A549 (cell line): Measurements from ENCODE around the gene HABP2. TPM values are rescaled to one million over a fixed set of nuclear protein-coding genes. Genes with fewer than 3 reads are reported as not detected.

Experiments
- ATAC-seq, 2 experiments: fragments of 200-7000 bp in 1 of 2; fragments of >200 bp in 1 of 2; cut with Nextera tagmentation in 1 of 2; cut with Tn5 transposase in 1 of 2; 3 replicates each; pipeline versions ENCODE4 v1.8.0 to v1.9.1; 2018 to 2020; ENCODE audit warnings: mild to moderate bottlenecking in 1 of 2, moderate library complexity in 1 of 2
- CTCF ChIA-PET: fragments of 300-600 bp; sonication (Branson Sonifier 250); formaldehyde crosslinking; extraction: SDS; loops from one replicate; lab custom pipeline; 2021; ENCODE audit warnings: antibody characterized with exemption, inconsistent platforms; lab: Yijun Ruan, JAX
- POLR2A ChIA-PET: fragments of 350-600 bp; formaldehyde crosslinking; extraction: SDS; loops from one replicate; lab custom pipeline; 2021; ENCODE audit warnings: antibody characterized with exemption, inconsistent platforms; lab: Yijun Ruan, JAX
- DNase-seq, 2 experiments: peaks; one replicate each; pipeline versions ENCODE4 v3.0.0 to v3.0.0-alpha.2; 2011 to 2016; ENCODE audit warnings: low read depth in 1 of 2, low spot score in 1 of 2
- FAIRE-seq: peaks from 2 replicates; lab custom pipeline; 2011; peaks lifted over from hg19 to GRCh38; lab: Jason Lieb, UNC
- H3K27ac ChIP-seq, 2 experiments: fragments of >200 bp; sonication (Bioruptor Twin); formaldehyde crosslinking; 3 replicates each; pipeline ENCODE4 v1.5.1; 2016 to 2017
- H3K4me1 ChIP-seq: fragments of >200 bp; sonication (Bioruptor Twin); formaldehyde crosslinking; 3 replicates; pipeline ENCODE4 v1.6.1; 2016
- H3K4me2 ChIP-seq: fragments of >200 bp; sonication (Bioruptor Twin); formaldehyde crosslinking; 3 replicates; pipeline ENCODE4 v1.6.1; 2016
- H3K4me3 ChIP-seq: fragments of >200 bp; sonication (Bioruptor Twin); formaldehyde crosslinking; 3 replicates; pipeline ENCODE4 v1.5.1; 2016
- H3K9me3 ChIP-seq: fragments of >200 bp; sonication (Bioruptor Twin); formaldehyde crosslinking; 3 replicates; pipeline ENCODE4 v1.6.1; 2016
- ATOH8 ChIP-seq: fragments of 250-450 bp; sonication (Bioruptor Pico); IDR thresholded peaks from 2 replicates; pipeline ENCODE4 v1.5.0; 2020; ENCODE audit warnings: low read depth, mild to moderate bottlenecking, moderate library complexity
- BHLHE40 ChIP-seq: IDR thresholded peaks from 2 replicates; pipeline ENCODE4 v1.6.1; 2012; ENCODE audit warnings: low read depth, low read length, inconsistent platforms
- CEBPB ChIP-seq, 2 experiments: fragments of >200 bp in 1 of 2; sonication (Bioruptor Twin) in 1 of 2; formaldehyde crosslinking in 1 of 2; IDR thresholded peaks; 2 replicates each; pipeline ENCODE4 v1.6.1; 2012 to 2016
- CHD2 ChIP-seq: fragments of 150-350 bp; IDR thresholded peaks from 2 replicates; pipeline ENCODE4 v1.6.1; 2014; ENCODE audit warnings: low read length; ENCODE audit not compliant: partially characterized antibody
- E2F6 ChIP-seq: IDR thresholded peaks from 2 replicates; pipeline ENCODE4 v1.6.1; 2012; ENCODE audit warnings: low read depth, borderline replicate concordance
- EHF ChIP-seq: fragments of 250-450 bp; sonication (Bioruptor Pico); IDR thresholded peaks from 2 replicates; pipeline ENCODE4 v1.5.0; 2020; ENCODE audit warnings: mild to moderate bottlenecking
- EP300 ChIP-seq, 2 experiments: fragments of >200 bp; sonication (Bioruptor Twin); formaldehyde crosslinking; IDR thresholded peaks; 2 replicates in 1 of 2; 3 replicates in 1 of 2; pipeline ENCODE4 v1.6.1; 2016 to 2017
- FOSB ChIP-seq: fragments of 250-450 bp; sonication (Bioruptor Pico); IDR thresholded peaks from 2 replicates; pipeline ENCODE4 v1.5.0; 2020; ENCODE audit warnings: mild to moderate bottlenecking, moderate library complexity
- FOXS1 ChIP-seq: fragments of 250-450 bp; sonication (Bioruptor Pico); IDR thresholded peaks from 2 replicates; pipeline ENCODE4 v1.5.0; 2020; ENCODE audit warnings: mild to moderate bottlenecking, moderate library complexity
- HDAC2 ChIP-seq: fragments of 200-600 bp; sonication (generic); IDR thresholded peaks from 2 replicates; pipeline ENCODE4 v1.6.1; 2016
- HOXB13 ChIP-seq: fragments of 250-450 bp; sonication (Bioruptor Pico); IDR thresholded peaks from 2 replicates; pipeline ENCODE4 v1.5.0; 2020; ENCODE audit warnings: low read depth, mild to moderate bottlenecking, moderate library complexity
- MAFK ChIP-seq: fragments of 450-650 bp; IDR thresholded peaks from 2 replicates; pipeline ENCODE4 v1.6.1; 2014; ENCODE audit not compliant: partially characterized antibody
- MYC ChIP-seq: IDR thresholded peaks from 2 replicates; pipeline ENCODE4 v1.6.1; 2012; ENCODE audit warnings: mild to moderate bottlenecking, inconsistent platforms, low read length, improper control_type of control experiment, borderline replicate concordance
- NFE2L2 ChIP-seq: fragments of 150-350 bp; conservative IDR thresholded peaks from 2 replicates; pipeline ENCODE4 v1.6.1; 2014; ENCODE audit warnings: low read length
- RAD21 ChIP-seq, 2 experiments: fragments of >200 bp in 1 of 2; sonication (Bioruptor Twin) in 1 of 2; formaldehyde crosslinking in 1 of 2; IDR thresholded peaks in 1 of 2; conservative IDR thresholded peaks in 1 of 2; 2 replicates in 1 of 2; 3 replicates in 1 of 2; pipeline ENCODE4 v1.6.1; 2012 to 2018; ENCODE audit warnings: inconsistent platforms in 1 of 2
- RCOR1 ChIP-seq: fragments of 150-350 bp; IDR thresholded peaks from 2 replicates; pipeline ENCODE4 v1.6.1; 2014; ENCODE audit warnings: antibody characterized with exemption, low read length, low read depth
- TFCP2L1 ChIP-seq: fragments of 250-450 bp; sonication (Bioruptor Pico); IDR thresholded peaks from 2 replicates; pipeline ENCODE4 v1.5.0; 2021; ENCODE audit warnings: mild to moderate bottlenecking
- ZFP36 ChIP-seq: fragments of 450-650 bp; IDR thresholded peaks from 2 replicates; pipeline ENCODE4 v1.6.1; 2014; ENCODE audit warnings: borderline replicate concordance; ENCODE audit not compliant: partially characterized antibody
- ZSCAN20 ChIP-seq: fragments of 250-450 bp; sonication (Bioruptor Pico); IDR thresholded peaks from 2 replicates; pipeline ENCODE4 v1.8.0; 2022; ENCODE audit warnings: mild to moderate bottlenecking, moderate library complexity
- WGBS: methylation state at CpG from one replicate; pipeline ENCODE4 v1.1.6; 2017; ENCODE audit errors: missing lambda C conversion rate; 5-methylcytosine and 5-hydroxymethylcytosine counted together
- polyA plus RNA-seq, 4 experiments: library from polyadenylated mRNA; depleted of rRNA in 3 of 4; stranded (reverse); fragments of >200 nt; fragmentation: RNase III in 1 of 4; extraction: RNeasy Plus Mini Kit Qiagen cat#74134 plus additional on column Dnase treatment in 1 of 4; gene quantifications; 2 replicates in 3 of 4; 3 replicates in 1 of 4; pipeline ENCODE4 v1.2.3, GENCODE V29; 2011 to 2017
- TF ChIP-seq, protein P1 (sequence below): IDR thresholded peaks from 2 replicates; pipeline ENCODE4 v1.6.1; 2012
- TF ChIP-seq, protein P2 (sequence below): fragments of 250-450 bp; sonication (Bioruptor Pico); IDR thresholded peaks from 2 replicates; pipeline ENCODE4 v1.5.0; 2021; ENCODE audit warnings: mild to moderate bottlenecking, moderate library complexity, borderline replicate concordance
- TF ChIP-seq, protein P3 (sequence below): fragments of >200 bp; sonication (Bioruptor Twin); formaldehyde crosslinking; IDR thresholded peaks from 2 replicates; pipeline ENCODE4 v1.6.1; 2016
- TF ChIP-seq, protein P4 (sequence below): fragments of >200 bp; sonication (Bioruptor Twin); formaldehyde crosslinking; IDR thresholded peaks from 3 replicates; pipeline ENCODE4 v1.6.1; 2016
- TF ChIP-seq, protein P5 (sequence below): IDR thresholded peaks from 2 replicates; pipeline ENCODE4 v1.6.1; 2012
- TF ChIP-seq, protein P6 (sequence below): fragments of 150-350 bp; IDR thresholded peaks from 2 replicates; pipeline ENCODE4 v1.6.1; 2014; ENCODE audit warnings: low read depth, mild to moderate bottlenecking, low read length

Gene HABP2
- polyA plus RNA-seq, 2 of the 4 experiments (the other 2 are of a cell fraction), result 0.17 to 0.97 TPM

DNA sequence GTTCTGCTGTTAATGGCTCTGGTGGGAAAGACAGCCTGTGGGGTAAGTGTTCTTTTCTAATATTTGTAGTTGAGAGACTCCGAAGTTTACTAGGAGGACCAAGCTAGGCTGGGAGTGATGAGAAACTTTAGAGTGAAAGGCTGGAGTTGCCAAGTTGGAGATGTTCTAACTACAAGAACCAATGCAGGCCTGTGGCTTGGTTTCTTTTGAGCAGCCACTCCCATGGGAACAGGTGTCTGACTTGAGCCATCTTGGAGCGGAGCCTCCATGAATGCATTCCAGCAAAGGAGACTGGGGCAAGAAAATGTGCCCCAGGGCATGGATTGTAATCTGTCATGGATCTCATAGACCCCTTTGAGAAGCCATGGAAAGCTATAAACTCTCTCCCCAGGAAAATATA, 296 bp downstream of the HABP2 start:
- DNase-seq (no peak), FAIRE-seq (no peak), ATAC-seq (no peak; a peak in 1 of 6 replicates)
- Histone ChIP-seq H3K4me1 (peaks cover 22% of the 10 kb centered on the region), H3K27ac (peak overlapping the region in 1 of 2 experiments; percentile 26; a peak in 2 of 6 replicates), H3K9me3 (no peaks in the 10 kb centered on the region), H3K4me3 (no peak overlapping the region), H3K4me2 (peak overlapping the region; percentile 52)
- ChIA-PET CTCF (interaction anchor here (3.1 kb wide), 1 partner anchor 10 kb away, joined by 25 read pairs; no protein-coding TSS in a partner anchor), POLR2A (no interaction called here)
- 53% methylated on average over 2 of the region's 2 CpGs for WGBS
- no peak for TF ChIP-seq NFE2L2
- TF ChIP-seq, protein P1, sequence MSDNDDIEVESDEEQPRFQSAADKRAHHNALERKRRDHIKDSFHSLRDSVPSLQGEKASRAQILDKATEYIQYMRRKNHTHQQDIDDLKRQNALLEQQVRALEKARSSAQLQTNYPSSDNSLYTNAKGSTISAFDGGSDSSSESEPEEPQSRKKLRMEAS, result no peak
- TF ChIP-seq MAFK, result no peak
- TF ChIP-seq, protein P2, sequence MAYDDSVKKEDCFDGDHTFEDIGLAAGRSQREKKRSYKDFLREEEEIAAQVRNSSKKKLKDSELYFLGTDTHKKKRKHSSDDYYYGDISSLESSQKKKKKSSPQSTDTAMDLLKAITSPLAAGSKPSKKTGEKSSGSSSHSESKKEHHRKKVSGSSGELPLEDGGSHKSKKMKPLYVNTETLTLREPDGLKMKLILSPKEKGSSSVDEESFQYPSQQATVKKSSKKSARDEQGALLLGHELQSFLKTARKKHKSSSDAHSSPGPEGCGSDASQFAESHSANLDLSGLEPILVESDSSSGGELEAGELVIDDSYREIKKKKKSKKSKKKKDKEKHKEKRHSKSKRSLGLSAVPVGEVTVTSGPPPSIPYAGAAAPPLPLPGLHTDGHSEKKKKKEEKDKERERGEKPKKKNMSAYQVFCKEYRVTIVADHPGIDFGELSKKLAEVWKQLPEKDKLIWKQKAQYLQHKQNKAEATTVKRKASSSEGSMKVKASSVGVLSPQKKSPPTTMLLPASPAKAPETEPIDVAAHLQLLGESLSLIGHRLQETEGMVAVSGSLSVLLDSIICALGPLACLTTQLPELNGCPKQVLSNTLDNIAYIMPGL (CRISPR knock-in tag), result no peak
- TF ChIP-seq RAD21 (conservative IDR thresholded peaks at IDR 0.05 in 1 of 2, IDR thresholded peaks at IDR 0.05 in 1 of 2), result no peak
- TF ChIP-seq ATOH8 (CRISPR knock-in tag), result no peak
- TF ChIP-seq, protein P3, sequence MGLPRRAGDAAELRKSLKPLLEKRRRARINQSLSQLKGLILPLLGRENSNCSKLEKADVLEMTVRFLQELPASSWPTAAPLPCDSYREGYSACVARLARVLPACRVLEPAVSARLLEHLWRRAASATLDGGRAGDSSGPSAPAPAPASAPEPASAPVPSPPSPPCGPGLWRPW, result no peak
- no peak for TF ChIP-seq MYC
- TF ChIP-seq FOXS1 (CRISPR knock-in tag), result no peak

DNA sequence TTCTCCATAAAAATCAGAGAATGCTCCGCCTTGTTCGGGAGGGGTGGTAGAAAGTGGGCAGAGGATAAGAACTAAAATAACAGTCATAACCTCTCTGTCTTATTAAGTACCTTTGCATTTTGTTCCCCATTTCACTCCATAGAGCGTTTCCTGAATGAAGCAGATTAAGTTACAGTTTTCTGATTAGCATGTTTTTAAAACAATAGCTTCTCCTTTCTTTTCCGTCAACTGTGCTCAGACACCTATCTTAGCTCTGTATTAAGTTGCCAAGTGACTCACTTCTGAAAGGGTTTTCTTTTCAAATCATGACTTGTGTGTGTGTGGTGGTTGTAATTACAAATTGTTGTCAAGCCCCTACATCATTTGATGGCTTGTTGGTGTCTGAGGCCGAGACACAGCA, 1.4 kb downstream of the HABP2 start:
- WGBS, result 90% methylated on average over 5 of the region's 5 CpGs
- Histone ChIP-seq H3K27ac (no peak overlapping the region), H3K4me3 (no peak overlapping the region), H3K9me3 (no peaks in the 10 kb centered on the region), H3K4me1 (peaks cover 22% of the 10 kb centered on the region), H3K4me2 (no peak overlapping the region)
- ChIA-PET POLR2A (no interaction called here), CTCF (interaction anchor here (0.6 to 3.1 kb wide), 3 partner anchors 9 to 869 kb away, joined by 4 to 25 read pairs (median 5); no protein-coding TSS in a partner anchor)
- no peak for FAIRE-seq
- TF ChIP-seq, protein P4, sequence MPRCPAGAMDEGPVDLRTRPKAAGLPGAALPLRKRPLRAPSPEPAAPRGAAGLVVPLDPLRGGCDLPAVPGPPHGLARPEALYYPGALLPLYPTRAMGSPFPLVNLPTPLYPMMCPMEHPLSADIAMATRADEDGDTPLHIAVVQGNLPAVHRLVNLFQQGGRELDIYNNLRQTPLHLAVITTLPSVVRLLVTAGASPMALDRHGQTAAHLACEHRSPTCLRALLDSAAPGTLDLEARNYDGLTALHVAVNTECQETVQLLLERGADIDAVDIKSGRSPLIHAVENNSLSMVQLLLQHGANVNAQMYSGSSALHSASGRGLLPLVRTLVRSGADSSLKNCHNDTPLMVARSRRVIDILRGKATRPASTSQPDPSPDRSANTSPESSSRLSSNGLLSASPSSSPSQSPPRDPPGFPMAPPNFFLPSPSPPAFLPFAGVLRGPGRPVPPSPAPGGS, result no peak
- TF ChIP-seq BHLHE40 (no peak), CHD2 (no peak), EP300 (IDR thresholded peaks at IDR 0.05) (no peak), HDAC2 (no peak)
- TF ChIP-seq, protein P5, sequence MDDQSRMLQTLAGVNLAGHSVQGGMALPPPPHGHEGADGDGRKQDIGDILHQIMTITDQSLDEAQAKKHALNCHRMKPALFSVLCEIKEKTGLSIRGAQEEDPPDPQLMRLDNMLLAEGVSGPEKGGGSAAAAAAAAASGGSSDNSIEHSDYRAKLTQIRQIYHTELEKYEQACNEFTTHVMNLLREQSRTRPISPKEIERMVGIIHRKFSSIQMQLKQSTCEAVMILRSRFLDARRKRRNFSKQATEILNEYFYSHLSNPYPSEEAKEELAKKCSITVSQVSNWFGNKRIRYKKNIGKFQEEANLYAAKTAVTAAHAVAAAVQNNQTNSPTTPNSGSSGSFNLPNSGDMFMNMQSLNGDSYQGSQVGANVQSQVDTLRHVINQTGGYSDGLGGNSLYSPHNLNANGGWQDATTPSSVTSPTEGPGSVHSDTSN, result no peak
- no peak for ATAC-seq
- no peak for DNase-seq

DNA sequence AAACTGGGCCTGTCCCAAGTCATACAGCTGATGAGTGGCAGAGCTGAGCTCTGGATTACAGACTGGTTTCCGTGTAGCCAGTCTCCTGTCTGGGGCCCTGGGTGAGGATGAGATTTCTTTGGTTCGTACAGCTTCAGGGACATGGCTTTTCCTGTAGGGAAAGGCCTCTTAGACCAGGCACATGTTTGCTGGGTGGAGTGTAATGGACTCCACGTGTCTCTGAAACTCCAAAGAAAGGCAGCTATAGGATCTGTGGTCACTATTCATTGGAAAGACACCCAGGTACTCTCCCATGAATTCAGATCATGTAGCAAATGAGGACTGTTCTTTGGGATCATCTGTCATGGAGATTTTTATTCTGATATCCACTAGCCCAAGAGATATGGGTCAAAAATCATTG, 2.4 kb downstream of the HABP2 start:
- Histone ChIP-seq H3K27ac (no peak overlapping the region), H3K4me1 (peaks cover 22% of the 10 kb centered on the region), H3K4me3 (no peak overlapping the region), H3K9me3 (no peaks in the 10 kb centered on the region), H3K4me2 (no peak overlapping the region)
- no peak for DNase-seq
- no peak for FAIRE-seq
- no peak for ATAC-seq
- 67% methylated on average over 3 of the region's 3 CpGs for WGBS
- TF ChIP-seq ZSCAN20 (no peak), TFCP2L1 (no peak), ZFP36 (no peak), EHF (CRISPR knock-in tag) (no peak), NFE2L2 (no peak), CEBPB (IDR thresholded peaks at IDR 0.05) (no peak), ATOH8 (CRISPR knock-in tag) (no peak), FOSB (CRISPR knock-in tag) (no peak), RCOR1 (no peak), HOXB13 (CRISPR knock-in tag) (no peak), E2F6 (no peak)
- TF ChIP-seq, protein P6, sequence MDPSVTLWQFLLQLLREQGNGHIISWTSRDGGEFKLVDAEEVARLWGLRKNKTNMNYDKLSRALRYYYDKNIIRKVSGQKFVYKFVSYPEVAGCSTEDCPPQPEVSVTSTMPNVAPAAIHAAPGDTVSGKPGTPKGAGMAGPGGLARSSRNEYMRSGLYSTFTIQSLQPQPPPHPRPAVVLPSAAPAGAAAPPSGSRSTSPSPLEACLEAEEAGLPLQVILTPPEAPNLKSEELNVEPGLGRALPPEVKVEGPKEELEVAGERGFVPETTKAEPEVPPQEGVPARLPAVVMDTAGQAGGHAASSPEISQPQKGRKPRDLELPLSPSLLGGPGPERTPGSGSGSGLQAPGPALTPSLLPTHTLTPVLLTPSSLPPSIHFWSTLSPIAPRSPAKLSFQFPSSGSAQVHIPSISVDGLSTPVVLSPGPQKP, result no peak
- ChIA-PET POLR2A (no interaction called here), CTCF (interaction anchor here (0.6 to 3.1 kb wide), 5 partner anchors 8 to 1083 kb away, joined by 3 to 25 read pairs (median 3); no protein-coding TSS in a partner anchor)
